Skin of body (tissue), 2 donors: ENCODE measurements around the gene PHF10. TPM values are rescaled to one million over a fixed set of nuclear protein-coding genes. Genes with fewer than 3 reads are reported as not detected.
A peak's percentile ranks its signal among the peaks of the same experiment; 100 is the strongest.
"Not testable (repeated sequence)": the region's sequence is repeated elsewhere in the genome, so short reads cannot be mapped to it uniquely, and the experiment has no call there.

Source experiments
- DNase-seq: peaks from one replicate; lab custom pipeline; 2025; lab: John Stamatoyannopoulos, UW
- total RNA-seq: library from RNA; depleted of rRNA; stranded (reverse); fragments of >200 nt; gene quantifications from one replicate; pipeline ENCODE4 v1.2.3, GENCODE V29; 2014

PHF10 gene
- 46.4 TPM for total RNA-seq

DNA sequence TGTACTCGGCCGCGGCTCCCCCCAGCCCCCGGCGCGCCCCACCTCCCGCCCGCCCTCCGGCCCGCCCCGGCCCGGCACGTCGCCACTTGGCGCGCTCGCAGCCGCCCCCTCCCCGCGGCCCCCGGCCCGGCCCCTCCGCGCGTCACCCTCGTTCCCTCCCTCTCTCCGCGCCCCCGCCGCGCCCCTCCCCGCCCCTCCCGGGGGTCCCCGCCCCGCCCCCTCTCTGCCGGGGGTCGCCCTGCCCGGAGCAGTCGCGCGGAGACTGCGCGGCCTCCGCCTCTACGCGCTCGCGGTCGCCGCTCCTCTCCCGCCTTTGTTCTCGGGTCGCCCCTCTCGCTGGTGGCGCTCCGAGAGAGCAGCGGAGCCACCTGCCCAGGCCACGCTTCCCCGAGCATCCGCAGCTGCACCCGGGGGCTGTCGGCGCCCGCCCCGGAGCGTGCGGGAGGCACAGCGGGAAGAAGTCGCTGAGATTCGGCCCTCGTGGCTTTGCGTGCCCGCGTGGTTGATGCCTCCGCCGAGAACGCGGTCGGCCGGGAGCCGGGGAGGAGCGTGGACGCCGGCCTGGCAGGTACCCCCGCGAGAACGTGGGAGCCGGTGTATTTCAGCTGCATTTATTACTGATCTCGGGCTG, at the start of gene PHF10:
Gene PHF10 (minus strand): TSS at position 7 of the 631 bp plus-strand sequence. CDS start 569 bp downstream, outside the sequence.
- peak; percentile 62 for DNase-seq

DNA sequence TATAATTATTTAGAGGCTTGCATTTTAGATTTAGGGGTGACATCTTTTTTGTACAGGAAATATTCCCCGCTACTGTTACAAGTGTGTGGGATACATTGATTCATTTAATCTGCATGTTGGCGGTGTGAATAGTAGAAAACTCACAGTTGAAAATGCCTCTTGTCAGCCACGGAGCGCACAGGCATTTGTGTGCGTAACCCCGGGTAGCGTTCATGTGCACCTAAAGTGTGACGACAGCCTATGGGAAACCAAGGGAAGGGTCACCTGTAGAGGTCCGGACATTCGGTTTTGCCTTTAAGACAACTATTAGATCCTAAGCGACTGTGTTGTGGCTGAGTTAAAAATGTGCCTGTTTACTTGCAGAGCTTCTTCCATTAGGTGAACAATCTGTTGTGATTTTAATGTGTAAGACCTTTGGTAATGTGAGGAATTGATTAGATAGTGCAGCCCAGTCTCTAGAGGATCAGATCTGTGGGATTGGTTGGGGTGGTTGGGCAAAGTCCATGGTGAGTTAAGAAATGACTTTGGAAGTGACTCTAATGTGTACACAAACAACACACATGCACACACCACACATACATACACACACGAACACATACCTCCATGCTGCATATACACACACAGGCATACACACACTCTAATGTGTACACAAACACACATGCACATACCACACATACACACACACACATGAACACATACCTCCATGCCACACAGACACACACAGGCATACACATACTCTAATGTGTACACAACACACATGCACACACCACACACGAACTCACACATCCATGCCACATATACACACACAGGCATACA, 42.8 kb upstream of the PHF10 start:
- no peak for DNase-seq

DNA sequence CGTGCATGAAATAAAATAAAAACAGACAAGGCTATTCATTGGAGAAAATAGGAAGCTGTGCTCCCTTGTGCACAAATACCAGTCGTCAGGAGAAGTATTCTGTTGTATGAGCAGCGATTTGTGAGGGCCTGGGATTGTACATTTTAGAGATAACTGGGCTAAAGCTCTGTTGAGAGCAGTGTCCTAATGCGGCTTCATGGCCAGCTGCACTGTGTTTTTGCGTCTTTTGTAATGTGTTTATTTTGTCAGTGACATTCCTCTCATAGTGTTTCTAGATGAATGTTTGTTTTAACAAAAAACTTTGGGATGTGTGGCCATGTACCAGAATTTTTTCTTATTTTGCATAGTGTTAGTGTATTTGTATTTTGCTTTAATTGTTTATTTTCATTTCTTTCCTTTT, 41.9 kb upstream of the PHF10 start:
- no peak for DNase-seq

DNA sequence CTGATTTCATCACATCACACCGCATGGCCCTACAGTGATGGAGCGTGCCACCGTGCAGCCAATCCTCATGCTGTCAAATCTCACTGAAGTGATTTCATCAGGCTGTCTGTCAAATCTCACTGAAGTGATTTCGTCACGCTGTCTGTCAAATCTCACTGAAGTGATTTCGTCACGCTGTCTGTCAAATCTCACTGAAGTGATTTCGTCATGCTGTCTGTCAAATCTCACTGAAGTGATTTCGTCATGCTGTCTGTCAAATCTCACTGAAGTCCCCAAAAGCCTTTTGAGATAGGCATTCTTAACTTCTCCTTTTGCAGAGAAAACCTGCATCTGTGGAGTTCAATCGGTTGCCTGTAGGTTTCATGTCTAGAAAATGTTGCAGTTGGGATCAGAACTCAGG, 41.5 kb upstream of the PHF10 start:
- not testable (repeated sequence) for DNase-seq

DNA sequence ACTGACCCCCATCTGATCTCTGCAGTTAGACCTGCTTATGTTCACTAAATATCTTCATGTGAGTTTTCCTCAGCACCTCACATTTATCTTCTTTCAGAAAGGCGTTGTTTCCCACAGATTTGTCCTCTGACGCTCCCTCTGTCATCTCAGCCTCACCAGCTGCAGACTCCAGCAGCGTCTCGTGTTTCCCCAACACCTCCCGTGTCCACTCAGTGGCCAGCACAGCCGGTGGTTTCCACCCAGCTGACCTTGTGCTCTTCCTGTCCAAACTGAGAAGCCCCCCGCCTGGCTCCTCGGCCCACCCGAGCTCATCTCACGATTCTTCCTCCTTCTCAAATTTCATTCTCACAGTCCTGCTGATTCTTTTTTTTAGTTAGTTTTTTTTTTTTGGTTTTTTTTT, 39.6 kb upstream of the PHF10 start:
- no peak for DNase-seq

DNA sequence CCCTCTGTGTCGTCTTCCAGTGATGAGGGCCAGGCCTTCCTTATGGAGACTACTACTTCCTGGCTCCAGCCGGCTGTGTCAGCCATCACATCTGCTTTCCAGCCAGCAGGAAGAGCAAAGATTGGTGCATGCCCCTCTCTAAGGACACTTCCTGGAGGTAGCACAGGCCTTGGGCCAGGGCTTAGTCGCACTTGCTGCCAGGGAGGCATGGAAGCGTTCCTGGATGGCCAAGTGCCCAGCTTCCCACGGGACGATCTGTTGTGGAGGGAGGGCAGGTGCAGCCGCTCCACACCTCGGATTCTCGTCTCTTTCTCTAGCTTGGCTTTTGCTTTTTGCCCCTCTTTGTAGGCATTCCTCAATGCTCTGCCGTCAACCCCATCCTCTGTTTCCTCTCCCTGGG, 39.0 kb upstream of the PHF10 start:
- no peak for DNase-seq

DNA sequence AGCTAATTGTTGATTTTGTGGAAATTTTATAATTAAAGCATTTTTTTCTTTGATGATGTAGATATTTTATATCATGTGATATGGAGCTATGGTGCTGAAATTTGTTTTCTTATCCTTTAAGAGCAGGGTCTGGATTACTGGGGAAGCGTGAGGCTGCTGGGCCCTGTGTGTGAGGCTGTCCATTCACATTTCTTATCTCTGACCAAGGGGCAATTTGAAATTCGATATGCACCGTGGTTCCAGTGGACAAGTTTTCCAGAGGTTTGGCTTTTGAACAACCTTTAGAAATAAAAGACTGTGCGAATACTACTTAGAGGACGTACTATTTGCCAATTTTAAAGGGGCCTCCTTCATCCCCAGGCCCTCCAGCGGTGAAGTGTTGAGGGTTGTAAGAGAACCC, 30.9 kb upstream of the PHF10 start:
- DNase-seq = no peak

DNA sequence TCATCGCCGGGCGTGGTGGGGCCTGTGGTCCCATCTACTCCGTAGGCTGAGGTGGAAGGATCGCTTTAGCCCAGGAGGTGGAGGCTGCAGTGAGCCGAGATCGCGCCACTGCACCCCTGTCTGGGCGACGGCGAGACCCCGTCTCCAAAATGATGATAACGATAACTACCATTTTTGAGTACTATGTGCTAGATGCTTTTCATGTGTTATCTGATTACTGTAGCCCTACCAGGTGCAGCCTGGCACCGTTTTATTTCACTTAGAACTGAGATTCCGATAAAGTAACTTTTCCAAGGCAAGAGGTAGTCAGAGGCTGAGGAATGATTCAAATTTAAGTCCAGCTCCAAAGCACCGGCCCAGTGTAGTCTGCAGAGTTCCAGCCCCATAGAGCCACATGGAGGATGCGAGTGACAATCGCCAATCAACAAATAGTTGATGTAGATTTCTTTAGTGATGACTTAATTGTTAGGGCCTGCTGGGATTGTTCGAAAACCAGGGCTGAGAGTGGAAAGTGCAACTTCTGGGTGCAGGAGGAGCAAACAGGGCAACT, 27.8 kb upstream of the PHF10 start:
- DNase-seq = peak; percentile 23

DNA sequence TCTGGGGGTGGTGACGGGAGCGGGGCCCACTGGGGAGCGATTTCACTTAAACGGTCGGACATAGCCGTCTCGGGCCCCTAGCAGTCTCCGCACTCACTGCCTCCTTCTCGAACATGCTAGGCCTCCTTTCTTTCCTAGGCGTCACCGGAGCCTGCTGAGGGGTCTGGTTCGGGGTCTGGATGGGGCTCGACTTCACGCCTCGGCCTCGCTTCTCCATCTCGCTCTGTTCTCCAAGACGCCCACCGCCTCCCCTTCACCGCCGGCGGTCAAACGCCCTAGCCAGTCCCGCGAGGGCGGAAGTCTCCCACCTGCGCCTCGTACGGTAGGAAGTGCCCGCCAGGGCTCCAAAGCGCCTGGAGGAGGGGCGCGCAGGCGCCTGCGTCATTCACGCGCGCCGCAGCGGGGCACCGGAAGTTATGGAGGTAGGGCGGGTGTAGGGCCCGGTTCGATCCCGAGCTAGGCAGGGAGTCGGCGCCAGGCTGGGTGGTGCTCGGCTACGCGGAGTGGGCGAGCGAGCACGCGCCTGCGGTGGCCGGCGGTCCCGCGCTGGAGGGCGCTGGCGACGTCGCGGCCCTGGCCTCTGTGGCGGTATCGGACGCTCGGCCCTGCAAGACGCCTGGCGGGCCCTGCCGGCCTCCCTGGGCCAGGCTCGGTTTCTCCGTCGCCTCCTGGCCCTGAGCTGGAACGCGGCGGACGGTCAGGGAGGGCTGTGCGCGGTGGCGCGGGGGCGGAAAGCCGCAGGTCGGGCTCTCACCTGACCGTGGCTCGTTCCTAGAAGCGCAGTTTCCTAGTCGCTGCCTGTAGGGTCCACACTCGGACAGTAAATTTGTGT, 27.2 kb upstream of the PHF10 start, which contains the start of the genes DYNLT2 and ERMARD:
Gene DYNLT2 (minus strand): TSS at position 331 of the 832 bp plus-strand sequence. CDS start 114 bp downstream, at position 217.
Gene ERMARD (plus strand): TSS at position 381 of the 832 bp plus-strand sequence. CDS start 36 bp downstream, at position 417.
- DNase-seq = peak; percentile 88

DNA sequence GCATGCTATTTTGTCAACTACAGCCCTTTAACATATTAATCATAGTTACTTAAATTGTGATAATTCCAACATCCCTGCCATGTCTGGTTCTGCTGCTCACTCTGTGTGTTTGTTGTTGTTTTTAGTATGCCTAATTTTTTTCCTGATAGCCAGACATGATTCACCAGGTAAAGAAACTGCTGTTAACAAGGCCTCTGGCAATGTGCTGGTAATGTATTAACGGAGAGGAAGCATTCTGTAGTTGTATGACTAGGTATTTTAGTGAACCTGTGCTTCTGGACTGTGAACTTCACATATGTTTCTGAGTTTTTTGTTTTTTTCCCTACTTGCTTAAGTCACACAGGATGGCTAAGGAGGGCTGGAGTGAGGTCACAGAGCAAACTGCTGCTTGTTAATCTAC, 22.3 kb upstream of the PHF10 start:
- no peak for DNase-seq

DNA sequence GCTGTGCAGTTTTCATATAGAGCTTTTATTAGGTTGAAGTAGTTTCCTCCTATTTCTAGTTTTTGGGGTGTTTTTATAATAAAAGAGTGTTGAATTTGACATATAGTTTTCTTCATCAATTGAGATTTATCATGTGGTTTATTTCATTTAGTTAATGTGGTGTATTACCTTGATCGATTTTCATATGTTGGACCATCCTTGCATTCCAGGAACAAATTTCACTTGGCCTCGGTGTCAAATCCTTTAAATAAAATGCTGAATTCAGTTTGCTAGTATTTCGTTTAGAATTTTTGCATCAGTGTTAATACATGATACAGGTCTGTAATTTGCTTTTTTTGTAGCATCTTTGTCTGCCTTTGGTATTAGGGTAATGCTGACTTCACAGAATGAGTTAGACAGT, 21.1 kb upstream of the PHF10 start:
- DNase-seq = no peak

DNA sequence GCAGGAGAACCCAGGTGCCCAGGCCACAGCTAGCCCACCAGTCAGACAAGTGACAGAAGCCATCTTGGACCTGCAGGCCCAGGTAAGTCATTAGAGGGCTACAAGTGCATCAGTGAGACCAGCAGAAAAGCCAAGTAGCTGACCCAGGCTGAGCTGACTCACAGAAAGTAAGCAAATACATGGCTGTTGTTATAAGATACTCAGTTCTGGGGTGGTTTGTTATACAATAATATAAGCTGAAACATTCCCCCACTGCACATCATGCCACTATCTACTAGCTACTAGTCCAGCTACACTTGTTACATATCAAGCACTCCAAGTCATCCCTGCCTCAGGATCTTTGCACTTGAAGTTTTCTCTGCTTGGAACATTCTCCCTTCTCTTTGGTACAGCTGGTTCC, 17.0 kb upstream of the PHF10 start:
- DNase-seq = no peak

DNA sequence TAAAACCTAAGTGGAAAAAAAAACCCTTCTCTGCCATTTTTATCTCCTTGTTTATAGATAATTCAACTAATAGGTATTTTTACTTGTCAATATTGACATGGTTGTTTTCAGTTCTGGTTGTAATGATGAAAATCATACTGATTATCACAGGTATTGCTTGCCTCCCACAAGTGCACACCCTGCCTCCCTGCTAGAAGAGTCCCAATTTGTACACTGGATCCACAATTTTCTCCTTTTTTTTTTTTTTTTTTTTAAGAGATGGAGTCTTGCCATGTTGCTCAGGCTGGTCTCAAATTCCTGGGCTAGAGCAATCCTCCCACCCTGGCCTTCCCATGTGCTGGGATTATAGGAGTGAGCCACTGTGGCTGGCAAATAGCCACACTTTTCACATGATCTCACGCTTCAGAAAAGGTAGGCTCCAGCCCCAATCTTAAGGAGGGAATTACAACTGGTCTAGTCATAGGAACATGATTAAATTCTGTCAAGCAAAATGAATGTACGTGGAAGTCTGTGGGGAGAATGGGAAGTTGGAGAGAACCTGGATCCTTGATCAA, 14.8 kb upstream of the PHF10 start:
- no peak for DNase-seq

DNA sequence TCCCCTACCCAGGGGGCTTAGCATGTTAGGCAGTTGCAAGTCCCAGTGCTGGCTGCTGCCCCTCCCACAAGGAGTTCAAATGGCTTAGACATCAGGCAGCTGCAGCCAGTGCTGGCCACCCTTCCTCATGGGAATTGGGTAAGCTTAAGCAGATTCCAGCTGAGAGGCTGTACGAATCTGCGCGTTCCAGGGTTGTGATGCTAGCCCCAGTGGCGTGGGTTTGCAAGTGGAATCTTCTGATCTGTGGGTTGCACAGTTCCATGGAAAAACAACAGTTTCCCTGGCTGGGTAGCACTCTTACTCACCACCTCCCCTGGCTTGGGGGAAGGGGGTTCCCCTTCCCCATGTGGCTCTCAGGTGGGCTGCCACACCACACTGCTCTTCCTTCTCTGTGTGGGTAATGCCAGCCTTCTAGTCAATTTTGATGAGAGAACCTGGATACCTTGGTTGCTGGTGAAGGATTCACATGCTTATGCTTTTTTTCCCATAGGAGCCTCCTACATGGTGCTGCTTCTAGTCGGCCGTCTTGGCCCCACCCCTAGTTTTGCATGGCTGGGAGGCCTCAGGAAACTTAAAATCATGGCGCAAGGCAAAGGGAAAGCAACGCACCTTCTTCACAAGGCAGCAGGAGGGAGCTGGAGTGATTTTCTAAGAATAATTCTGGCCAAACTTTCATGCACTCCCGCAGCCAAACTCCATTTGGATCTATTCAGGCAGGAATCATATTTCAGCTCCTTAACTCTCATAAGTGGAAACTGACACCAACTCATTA, 14.1 kb upstream of the PHF10 start:
- DNase-seq = no peak

DNA sequence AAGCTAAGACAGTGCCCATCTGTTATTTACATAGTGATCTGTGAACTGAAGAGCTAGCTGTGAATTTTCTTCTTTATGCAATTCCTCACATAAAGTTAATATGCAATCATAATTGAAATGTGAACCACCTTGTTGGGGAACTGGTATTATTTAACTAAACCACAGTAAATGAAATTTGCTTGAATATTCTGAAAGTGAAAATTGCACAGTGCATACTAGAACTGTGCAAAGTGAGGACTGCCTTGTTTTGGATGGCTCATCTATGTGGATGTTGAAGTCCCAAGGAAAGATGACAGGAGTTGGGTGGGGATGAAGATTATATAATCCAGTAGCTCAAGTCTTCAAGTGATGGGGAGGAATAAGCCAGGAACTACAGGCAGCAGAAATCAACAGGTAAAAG, 5.7 kb upstream of the PHF10 start:
- no peak for DNase-seq

DNA sequence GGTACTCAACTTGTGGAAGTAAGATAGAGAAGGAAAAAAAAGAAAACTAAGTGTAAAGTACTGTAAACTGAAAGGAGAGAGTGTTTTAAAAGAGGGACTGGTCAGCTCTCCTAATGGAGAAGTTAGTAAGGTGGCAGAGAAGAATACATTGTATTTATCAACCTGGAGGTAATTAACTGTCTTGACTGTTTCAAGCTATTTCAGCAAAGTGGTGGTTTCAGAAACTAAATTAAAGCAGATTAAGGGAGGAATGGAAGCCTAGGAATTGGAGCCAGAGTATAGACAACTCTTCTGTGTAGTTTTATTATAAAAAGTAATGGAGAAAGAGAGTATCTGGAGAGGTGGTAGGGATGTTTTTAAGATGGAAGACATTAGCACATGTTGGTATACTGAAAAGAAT, 2.7 kb upstream of the PHF10 start:
- DNase-seq = no peak

DNA sequence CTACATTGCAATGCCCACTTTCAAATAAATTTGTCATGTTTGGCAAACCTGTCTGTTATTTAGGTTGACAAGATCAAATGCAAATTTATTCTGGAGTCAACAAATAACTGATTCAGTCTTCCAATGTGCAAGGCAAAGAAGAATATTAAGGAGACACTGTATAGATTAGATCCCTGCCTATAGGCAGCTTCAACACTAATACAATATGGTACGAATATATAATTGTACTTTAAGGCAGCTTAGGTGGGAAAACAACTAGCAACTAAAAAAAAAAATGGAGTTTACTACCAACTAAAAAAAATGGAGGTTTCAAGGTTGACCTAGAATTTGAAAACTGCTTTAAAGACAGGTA, 1.7 kb upstream of the PHF10 start:
- no peak for DNase-seq

DNA sequence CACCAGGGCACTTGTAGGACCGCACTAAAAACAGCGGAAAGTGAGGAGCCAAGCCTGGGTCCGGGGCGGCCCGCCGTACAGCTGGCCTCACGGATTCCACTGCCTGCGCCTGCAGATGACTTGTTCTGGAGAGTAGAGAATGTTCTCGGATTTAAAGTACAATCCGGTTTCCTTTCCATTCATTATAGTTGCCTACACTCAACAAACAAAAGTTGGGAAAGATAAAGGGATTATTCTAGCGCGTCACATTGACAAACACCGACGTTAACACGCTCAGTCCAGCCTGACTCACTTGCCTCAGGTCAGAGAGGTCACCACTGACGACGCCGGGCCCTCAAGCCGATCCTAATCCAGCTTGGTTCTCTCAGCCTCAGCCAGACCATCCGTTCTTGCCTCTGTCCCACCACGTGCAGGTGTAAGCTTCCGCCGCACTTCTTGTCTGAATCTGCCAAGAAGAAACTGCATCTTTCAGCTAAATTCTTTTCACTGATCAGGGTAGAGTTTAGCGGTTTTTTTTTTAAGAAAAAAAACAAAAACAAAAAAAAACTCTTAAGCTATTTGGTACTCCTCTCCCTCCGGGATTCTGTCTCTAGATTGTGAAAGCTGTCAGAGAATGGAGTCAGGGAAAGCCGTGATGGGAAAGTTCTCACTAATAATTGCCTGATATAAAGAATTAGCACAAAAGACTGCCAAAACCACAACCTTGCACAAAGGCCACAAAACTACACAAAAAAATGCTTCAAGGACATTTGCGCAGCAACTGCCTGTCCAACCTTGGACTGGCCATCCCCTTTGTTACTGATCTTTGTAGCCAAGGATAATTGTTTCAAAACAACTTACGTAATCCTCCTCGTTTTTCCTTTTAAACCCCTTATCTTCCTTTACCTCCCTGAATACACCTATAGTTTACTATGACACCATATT, 1.1 kb upstream of the PHF10 start:
- DNase-seq = peak; percentile 54

DNA sequence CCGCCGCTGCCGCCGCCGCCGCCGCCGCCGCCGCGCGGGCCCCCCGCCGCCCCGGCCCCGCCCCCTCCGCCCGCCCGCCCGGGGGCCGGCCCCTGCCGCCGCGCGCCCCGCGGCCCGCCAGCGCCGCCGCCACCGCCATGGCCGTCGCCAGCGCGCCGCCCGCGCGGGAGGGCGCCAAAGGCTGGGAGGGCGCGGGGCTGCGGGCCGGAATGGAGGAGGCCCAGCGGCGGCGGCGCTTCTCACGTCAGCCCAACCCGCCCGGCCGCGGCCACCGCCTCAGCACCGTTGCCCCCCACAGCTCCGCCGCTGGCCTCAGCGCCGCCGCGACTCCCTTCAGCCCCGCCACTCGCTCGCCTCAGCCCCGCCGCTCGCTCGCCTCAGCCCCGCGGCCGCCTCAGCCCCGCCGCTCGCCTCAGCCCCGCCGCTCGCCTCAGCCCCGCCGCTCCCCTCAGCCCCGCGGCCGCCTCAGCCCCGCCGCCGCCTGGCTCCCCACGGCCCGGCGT, 258 bp downstream of the PHF10 start:
- DNase-seq = no peak
